CD4-positive, alpha-beta memory T cell (primary cell): ENCODE results near the gene NFATC2. TPM values are rescaled to one million over a fixed set of nuclear protein-coding genes. Genes with fewer than 3 reads are reported as not detected.
A peak's percentile ranks its signal among the peaks of the same experiment; 100 is the strongest.

Experiments
- CTCF ChIA-PET: fragments of 350-600 bp; sonication (Branson Sonifier 250); formaldehyde crosslinking; loops from one replicate; lab custom pipeline; 2021; ENCODE audit warnings: inconsistent platforms; ENCODE audit not compliant: partially characterized antibody; lab: Charles Lee
- POLR2A ChIA-PET: fragments of 350-600 bp; sonication (Branson Sonifier 250); formaldehyde crosslinking; loops from one replicate; lab custom pipeline; 2021; ENCODE audit not compliant: partially characterized antibody; lab: Charles Lee
- DNase-seq, 5 donors: peaks; one replicate each; pipeline versions ENCODE4 v3.0.0 to v3.0.0-alpha.2; 2020 to 2022; ENCODE audit warnings: mixed read lengths in 1 of 5
- H3K27ac ChIP-seq: one replicate; pipeline ENCODE4 v1.7.0; 2013; ENCODE audit warnings: low read depth, low read length
- H3K27me3 ChIP-seq: 2 replicates; pipeline ENCODE4 v1.7.0; 2013; ENCODE audit warnings: mild to moderate bottlenecking, low read length, moderate library complexity; ENCODE audit not compliant: insufficient read depth
- H3K36me3 ChIP-seq: 2 replicates; pipeline ENCODE4 v1.7.0; 2013; ENCODE audit warnings: mild to moderate bottlenecking, low read length, moderate library complexity; ENCODE audit not compliant: insufficient read depth
- H3K4me1 ChIP-seq: 2 replicates; pipeline ENCODE4 v1.7.0; 2013; ENCODE audit warnings: mild to moderate bottlenecking, low read length, moderate library complexity; ENCODE audit not compliant: insufficient read depth
- H3K4me3 ChIP-seq, 2 donors: one replicate each; pipeline ENCODE4 v1.7.0; 2013; ENCODE audit warnings: low read length in 2 of 2, mild to moderate bottlenecking in 1 of 2
- H3K9me3 ChIP-seq, 2 donors: one replicate each; pipeline ENCODE4 v1.7.0; 2013; ENCODE audit warnings: low read length in 2 of 2, control low read depth in 1 of 2; ENCODE audit not compliant: control insufficient read depth in 1 of 2
- H3K27ac Mint-ChIP-seq, 7 donors: one replicate each; pipeline ENCODE4 v1.8.0; 2020 to 2021; ENCODE audit warnings: mixed read lengths in 7 of 7, mild to moderate bottlenecking in 6 of 7, inconsistent platforms in 3 of 7, moderate library complexity in 3 of 7
- H3K27me3 Mint-ChIP-seq, 2 donors: one replicate each; pipeline ENCODE4 v1.8.0; 2020 to 2021; ENCODE audit warnings: mixed read lengths in 2 of 2
- H3K36me3 Mint-ChIP-seq, 2 donors: one replicate each; pipeline ENCODE4 v1.8.0; 2020 to 2021; ENCODE audit warnings: mixed read lengths in 2 of 2, inconsistent platforms in 1 of 2, mild to moderate bottlenecking in 1 of 2
- H3K4me1 Mint-ChIP-seq, 4 donors: one replicate each; pipeline ENCODE4 v1.8.0; 2020 to 2021; ENCODE audit warnings: mixed read lengths in 4 of 4, mild to moderate bottlenecking in 1 of 4
- H3K4me3 Mint-ChIP-seq, 8 donors: one replicate each; pipeline ENCODE4 v1.8.0; 2020 to 2021; ENCODE audit warnings: mixed read lengths in 8 of 8, mild to moderate bottlenecking in 7 of 8, moderate library complexity in 6 of 8, inconsistent platforms in 3 of 8
- H3K9me3 Mint-ChIP-seq, 8 donors: one replicate each; pipeline ENCODE4 v1.8.0; 2020 to 2021; ENCODE audit warnings: mixed read lengths in 8 of 8, mild to moderate bottlenecking in 5 of 8, inconsistent platforms in 3 of 8, moderate library complexity in 1 of 8
- intact Hi-C: fragments of 100-400 bp; cut with micrococcal nuclease; formaldehyde crosslinking; loops from one replicate; pipeline ENCODE4 v1.15.1; 2023
- polyA plus RNA-seq, 2 donors: library from polyadenylated mRNA; unstranded; fragments of 300-500 nt; fragmentation: Illumina TruSeq; gene quantifications; one replicate each; pipeline ENCODE4 v1.2.3, GENCODE V29; 2021
- total RNA-seq, 2 experiments: library from RNA; stranded (reverse); gene quantifications; one replicate each; pipeline ENCODE4 v1.2.3, GENCODE V29; 2021

The NFATC2 gene
- total and polyA plus RNA-seq, 4 experiments from 2014 or later = 14.0 to 71.6 (median 53.7) TPM

- H3K4me3 Mint-ChIP-seq = peak overlapping the region; percentile 11 to 74 (median 58)
- Histone ChIP-seq H3K9me3 (no peaks in the 10 kb centered on the region), H3K4me1 (peaks cover 86% of the 10 kb centered on the region), H3K27ac (peak overlapping the region; percentile 71), H3K27me3 (no peaks in the 10 kb centered on the region), H3K36me3 (peaks cover 39% of the 10 kb centered on the region), H3K4me3 (no peak overlapping the region)
- H3K4me1 Mint-ChIP-seq = peaks cover 53 to 90% (median 68%) of the 10 kb centered on the region in 4 donors
- H3K9me3 Mint-ChIP-seq = no peaks in the 10 kb centered on the region
- ChIA-PET CTCF (interaction anchor here (0.6 to 1.1 kb wide), 5 partner anchors 10 to 105 kb away, joined by 3 to 4 read pairs (median 4); no protein-coding TSS in a partner anchor), POLR2A (interaction anchor here (0.9 to 6.8 kb wide), 5 partner anchors 10 to 136 kb away, joined by 3 to 46 read pairs (median 7); no protein-coding TSS in a partner anchor)
- peaks cover 27 to 76% of the 10 kb centered on the region in 2 donors for H3K36me3 Mint-ChIP-seq
- peak overlapping the region; percentile 84 to 95 (median 91) for H3K27ac Mint-ChIP-seq
- intact Hi-C loops = loop anchor here (5.0 kb wide), 1 partner anchor 115 kb away; the partner anchor contains the start of gene NFATC2
- no peaks in the 10 kb centered on the region for H3K27me3 Mint-ChIP-seq
- DNase-seq = peak in 1 of 5 donors; percentile 22
Observed at GRCh38 chr20:51426718-51427650, 115.5 kb downstream of the NFATC2 start.

DNA sequence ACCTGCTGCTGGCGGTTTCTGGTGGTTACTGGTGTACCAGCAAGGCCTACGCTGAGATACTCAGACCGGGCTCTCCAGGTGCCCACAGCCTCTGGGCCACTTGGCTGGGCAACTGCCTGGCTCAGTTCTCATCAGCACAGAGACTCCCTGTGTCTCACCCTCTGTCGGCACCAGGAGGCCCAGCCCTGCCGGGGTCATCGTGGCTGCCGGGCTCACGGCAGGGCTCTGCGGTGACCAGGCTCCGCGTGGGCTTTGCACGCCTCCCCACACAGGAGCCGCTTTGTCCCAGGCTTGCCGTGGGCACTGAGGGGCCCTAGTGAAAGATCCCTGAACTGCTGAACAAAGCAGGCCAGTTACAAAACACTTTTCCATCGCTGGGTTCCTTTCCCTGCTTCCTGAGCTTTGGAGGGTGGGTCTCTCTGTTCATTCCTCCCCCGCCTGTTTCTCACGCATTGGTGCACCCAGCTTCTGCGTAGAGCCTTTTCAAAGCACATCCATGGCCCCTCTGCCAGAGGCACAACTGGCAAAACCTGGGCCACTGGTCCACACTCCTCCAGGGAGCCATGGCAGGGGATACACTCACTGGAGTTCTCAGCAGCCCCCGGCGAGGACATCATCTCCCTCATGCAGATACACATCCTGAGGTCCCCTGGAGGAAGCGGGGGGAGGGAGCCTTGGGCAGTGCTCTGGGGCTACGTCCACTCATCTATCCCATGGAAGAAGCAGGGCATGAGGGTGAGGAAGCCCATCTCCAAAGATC, 117.0 kb downstream of the NFATC2 start:
- Mint-ChIP-seq H3K36me3 (peaks cover 24 to 70% of the 10 kb centered on the region in 2 donors), H3K4me1 (peaks cover 53 to 88% (median 65%) of the 10 kb centered on the region in 4 donors), H3K4me3 (peak overlapping the region; percentile 8 to 74 (median 56)), H3K9me3 (no peaks in the 10 kb centered on the region), H3K27me3 (no peaks in the 10 kb centered on the region), H3K27ac (peak overlapping the region; percentile 87 to 95 (median 93))
- Histone ChIP-seq H3K4me3 (no peak overlapping the region), H3K36me3 (peaks cover 28% of the 10 kb centered on the region), H3K9me3 (no peaks in the 10 kb centered on the region), H3K4me1 (peaks cover 77% of the 10 kb centered on the region), H3K27ac (peak overlapping the region; percentile 71), H3K27me3 (no peaks in the 10 kb centered on the region)
- DNase-seq = peak in 2 of 5 donors; percentile 33 to 61
- ChIA-PET CTCF (interaction anchor here (0.8 to 1.0 kb wide), 2 partner anchors 12 to 21 kb away, joined by 3 to 4 read pairs; no protein-coding TSS in a partner anchor), POLR2A (interaction anchor here (1.8 to 6.8 kb wide), 2 partner anchors 21 to 24 kb away, joined by 7 to 46 read pairs; no protein-coding TSS in a partner anchor)
- intact Hi-C loops = loop anchor here (5.0 kb wide), 1 partner anchor 117 kb away; the partner anchor contains the start of gene NFATC2

DNA sequence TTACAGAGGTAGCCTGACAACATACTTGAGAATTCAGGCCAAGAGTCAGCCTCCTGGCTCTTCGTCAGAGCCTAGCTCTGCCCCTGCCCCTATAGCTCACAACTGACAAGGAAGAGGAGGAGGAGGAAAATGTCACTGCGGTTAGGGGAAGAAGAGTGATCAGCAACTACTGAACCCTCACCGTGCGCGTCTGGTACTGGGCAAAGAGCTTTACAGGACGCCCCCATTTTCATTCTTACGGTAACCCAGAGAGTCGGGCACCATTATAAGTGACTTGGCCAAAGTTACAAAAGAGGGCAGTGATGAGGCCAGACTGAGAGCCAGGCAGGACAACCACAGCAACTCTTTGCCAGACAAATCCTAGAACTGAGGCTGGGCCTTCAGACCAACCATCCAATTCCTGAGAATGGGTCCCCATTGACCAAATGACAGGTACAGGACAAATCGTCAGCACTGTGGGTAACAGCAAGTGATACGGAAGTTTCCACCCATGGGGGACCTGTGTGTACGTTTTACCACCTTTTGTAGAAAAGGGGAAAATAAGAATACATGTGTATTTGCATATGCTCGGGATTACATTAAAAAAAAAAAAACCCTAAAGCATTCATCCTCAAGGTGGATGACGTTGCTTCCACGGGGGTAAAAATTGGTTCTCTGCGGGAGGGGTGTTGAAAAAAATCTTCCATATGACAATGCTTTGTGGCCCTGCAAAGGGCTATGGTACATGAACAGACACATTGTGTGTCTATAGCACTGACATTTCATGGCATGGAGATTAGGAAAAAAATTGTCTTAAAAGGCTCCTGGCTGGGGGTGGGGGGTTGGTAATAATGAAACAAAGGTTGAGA, 118.0 kb downstream of the NFATC2 start:
- Mint-ChIP-seq H3K36me3 (peaks cover 24 to 70% of the 10 kb centered on the region in 2 donors), H3K27me3 (no peaks in the 10 kb centered on the region), H3K4me3 (peak overlapping the region; percentile 60 to 84 (median 76)), H3K4me1 (peaks cover 61 to 89% (median 72%) of the 10 kb centered on the region in 4 donors), H3K9me3 (no peaks in the 10 kb centered on the region), H3K27ac (peak overlapping the region; percentile 87 to 95 (median 94))
- ChIA-PET CTCF (interaction anchor here (0.7 to 3.3 kb wide), 11 partner anchors 10 to 170 kb away, joined by 3 to 21 read pairs (median 4); no protein-coding TSS in a partner anchor), POLR2A (interaction anchor here (0.6 to 6.8 kb wide), 10 partner anchors 10 to 118 kb away, joined by 3 to 46 read pairs (median 6); partner anchors contain the start of gene NFATC2)
- Histone ChIP-seq H3K9me3 (no peaks in the 10 kb centered on the region), H3K4me3 (peak overlapping the region; percentile 3 to 17), H3K27me3 (no peaks in the 10 kb centered on the region), H3K4me1 (peaks cover 79% of the 10 kb centered on the region), H3K27ac (peak overlapping the region; percentile 71), H3K36me3 (peaks cover 21% of the 10 kb centered on the region)
- peak in 4 of 5 donors; percentile 27 to 74 (median 40) for DNase-seq
- intact Hi-C loops = loop anchor here (1.0 to 5.0 kb wide), 4 partner anchors 20 to 118 kb away; partner anchors contain the start of gene NFATC2

DNA sequence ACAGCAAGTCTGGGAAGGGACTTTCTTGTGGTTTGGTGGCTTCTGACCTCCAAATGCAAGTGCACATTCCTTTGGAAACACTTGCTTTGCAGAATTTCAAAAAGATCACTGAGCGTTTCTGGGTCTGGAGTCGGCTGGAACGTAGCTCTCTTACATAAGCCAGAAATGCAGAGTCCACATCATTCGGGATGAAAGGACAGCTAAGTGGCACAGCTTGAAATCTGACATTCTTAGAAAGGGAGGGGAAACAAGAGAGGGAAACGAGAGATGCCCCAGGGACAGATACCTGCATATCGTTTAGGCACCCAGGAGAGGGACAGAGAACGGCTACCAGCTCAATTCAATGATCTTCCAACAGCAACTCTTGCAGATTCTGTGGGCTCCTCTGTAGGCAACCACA, 118.7 kb downstream of the NFATC2 start:
- peaks cover 18% of the 10 kb centered on the region for H3K36me3 ChIP-seq
- intact Hi-C loops = loop anchor here (1.0 to 5.0 kb wide), 3 partner anchors 20 to 37 kb away; no protein-coding TSS in a partner anchor

DNA sequence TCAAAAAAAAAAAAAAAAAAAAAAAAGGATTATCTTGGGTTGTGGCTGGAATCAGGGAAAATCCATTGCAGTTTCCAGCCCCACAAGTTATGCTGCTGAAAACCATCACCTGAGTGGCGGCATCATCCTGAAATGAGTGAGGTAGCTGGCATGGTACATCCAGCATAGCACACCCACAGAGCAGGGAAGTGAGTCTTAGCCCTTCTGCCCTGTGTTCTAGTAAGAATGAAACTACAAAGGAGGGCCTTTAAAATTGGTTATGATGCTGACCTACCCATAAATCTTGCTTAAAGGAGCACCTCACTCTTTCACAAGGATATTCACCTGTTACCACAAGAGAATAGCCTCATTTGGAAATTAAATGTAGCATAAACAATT, 119.2 kb downstream of the NFATC2 start:
- peak in 1 of 5 donors; percentile 30 for DNase-seq
- ChIA-PET POLR2A (interaction anchor here (0.8 to 6.8 kb wide), 9 partner anchors 9 to 120 kb away, joined by 3 to 46 read pairs (median 7); partner anchors contain the start of gene NFATC2), CTCF (interaction anchor here (0.8 to 3.3 kb wide), 12 partner anchors 9 to 172 kb away, joined by 3 to 21 read pairs (median 4); no protein-coding TSS in a partner anchor)
- H3K9me3 ChIP-seq = no peaks in the 10 kb centered on the region
- Mint-ChIP-seq H3K4me1 (peaks cover 60 to 95% (median 71%) of the 10 kb centered on the region in 4 donors), H3K36me3 (peaks cover 25 to 66% of the 10 kb centered on the region in 2 donors), H3K27me3 (no peaks in the 10 kb centered on the region), H3K27ac (peak overlapping the region; percentile 87 to 95 (median 94)), H3K4me3 (peak overlapping the region in 7 of 8 donors; percentile 12 to 84 (median 79)), H3K9me3 (no peaks in the 10 kb centered on the region)
- H3K27me3 ChIP-seq = no peaks in the 10 kb centered on the region
- H3K27ac ChIP-seq = peak overlapping the region; percentile 71
- H3K36me3 ChIP-seq = peaks cover 17% of the 10 kb centered on the region
- intact Hi-C loops = loop anchor here (5.0 kb wide), 1 partner anchor 36 kb away; no protein-coding TSS in a partner anchor
- peaks cover 87% of the 10 kb centered on the region for H3K4me1 ChIP-seq
- H3K4me3 ChIP-seq = no peak overlapping the region

More for the DNA sequence above, 118.7 kb downstream of the NFATC2 start:
- ChIA-PET POLR2A (interaction anchor here (0.8 to 6.8 kb wide), 10 partner anchors 9 to 119 kb away, joined by 3 to 46 read pairs (median 6); partner anchors contain the start of gene NFATC2), CTCF (interaction anchor here (0.7 to 3.3 kb wide), 12 partner anchors 9 to 171 kb away, joined by 3 to 21 read pairs (median 4); no protein-coding TSS in a partner anchor)
- H3K9me3 Mint-ChIP-seq = no peaks in the 10 kb centered on the region
- DNase-seq = no peak
- H3K36me3 Mint-ChIP-seq = peaks cover 25 to 69% of the 10 kb centered on the region in 2 donors
- H3K27ac ChIP-seq = peak overlapping the region; percentile 71
- H3K27me3 ChIP-seq = no peaks in the 10 kb centered on the region
- H3K27ac Mint-ChIP-seq = peak overlapping the region; percentile 87 to 95 (median 94)
- peaks cover 60 to 92% (median 75%) of the 10 kb centered on the region in 4 donors for H3K4me1 Mint-ChIP-seq
- H3K4me1 ChIP-seq = peaks cover 82% of the 10 kb centered on the region
- no peaks in the 10 kb centered on the region for H3K9me3 ChIP-seq
- peak overlapping the region in 1 of 2 donors; percentile 3 for H3K4me3 ChIP-seq
- peak overlapping the region; percentile 12 to 84 (median 76) for H3K4me3 Mint-ChIP-seq
- H3K27me3 Mint-ChIP-seq = no peaks in the 10 kb centered on the region
